ENCODE results near the gene TRIM49B. TPM values are rescaled to one million over a fixed set of nuclear protein-coding genes. Genes with fewer than 3 reads are reported as not detected.

TRIM49B gene
- total RNA-seq, 2 experiments from 2014 or later, result not detected

Other genes with a start within 250 kb of the TRIM49B start
- gene TRIM51G, start 44.9 kb upstream of the TRIM49B start, total RNA-seq, result not detected
- gene TRIM64C, start 30.3 kb downstream of the TRIM49B start, total RNA-seq, result not detected
- not detected for gene FOLH1, start 179.8 kb downstream of the TRIM49B start, total RNA-seq

All from CD8-positive, alpha-beta T cell (primary cell).